Activated CD8-positive, alpha-beta memory T cell treated with anti-CD3 and anti-CD28 coated beads for 4 hours (primary cell): ENCODE data around the gene LDAH.

Experiments used
- DNase-seq, 2 donors: peaks; one replicate each; pipeline ENCODE4 v3.0.0-alpha.2; 2020; ENCODE audit warnings: low read depth in 2 of 2

LDAH gene

DNA sequence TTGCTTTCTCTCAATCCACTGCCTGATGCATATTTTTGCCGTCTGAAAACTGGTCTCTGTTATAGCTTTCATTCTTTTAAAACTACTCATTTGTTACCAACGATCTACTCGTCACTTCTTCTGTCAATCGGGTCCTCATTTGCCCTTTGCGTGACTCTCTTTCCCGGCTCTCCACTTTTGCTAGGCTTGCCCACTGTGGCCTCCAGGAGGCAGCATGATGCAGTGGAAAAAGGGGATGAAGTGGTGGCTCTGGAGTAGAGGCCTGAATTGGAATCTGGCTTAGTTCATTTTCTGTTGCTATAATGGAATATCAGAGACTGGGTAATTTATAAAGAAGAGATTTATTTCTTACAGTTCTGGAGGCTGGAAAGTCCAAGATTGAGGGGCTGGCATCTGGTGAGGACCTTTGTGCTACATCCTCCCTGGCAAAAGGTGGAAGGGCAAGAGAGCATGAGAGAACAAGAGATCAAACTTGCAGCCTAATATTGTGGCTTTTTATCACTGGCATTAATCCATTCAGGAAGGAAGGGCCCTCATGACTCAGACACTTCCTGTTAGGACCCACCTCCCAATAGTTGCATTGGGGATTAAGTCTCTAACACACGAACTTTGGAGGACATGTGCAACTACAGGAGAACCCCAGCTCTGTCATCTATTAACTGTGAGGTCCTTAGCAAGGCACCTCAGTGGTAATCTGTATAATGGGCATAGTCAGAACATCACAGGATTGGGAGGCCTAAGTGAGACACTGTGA is 140.6 kb downstream of the LDAH start:
- DNase-seq, result no peak

DNA sequence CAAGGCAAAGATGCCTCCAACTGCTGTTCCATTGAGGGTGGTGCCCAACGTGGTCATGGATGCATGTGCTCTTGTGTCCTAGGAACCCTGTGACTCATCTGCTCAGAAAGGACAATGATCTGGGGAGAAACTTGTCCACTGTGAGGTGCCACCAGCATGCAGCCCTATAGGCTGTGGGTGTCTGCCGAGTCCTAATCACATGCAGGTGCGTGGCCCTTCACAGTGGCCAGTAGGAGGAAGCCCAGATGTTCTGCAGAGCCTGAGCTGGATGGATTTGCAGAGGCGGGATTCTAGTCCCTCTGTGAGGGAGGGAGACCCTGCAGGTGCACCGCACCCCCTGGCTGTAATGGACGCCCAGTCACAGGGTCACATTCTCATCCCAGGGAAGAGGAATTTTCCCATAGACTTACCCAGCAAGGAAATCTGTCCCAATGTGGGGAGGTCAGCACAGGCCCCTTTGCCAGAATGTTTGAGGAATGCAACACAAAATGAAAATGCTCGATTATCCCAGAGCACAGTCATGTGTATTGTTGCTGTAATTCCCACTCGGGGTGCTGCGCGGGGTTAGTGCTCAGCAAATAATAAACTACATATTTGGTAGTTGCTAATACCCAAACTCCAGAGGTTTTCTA is 142.0 kb downstream of the LDAH start:
- DNase-seq, result no peak

DNA sequence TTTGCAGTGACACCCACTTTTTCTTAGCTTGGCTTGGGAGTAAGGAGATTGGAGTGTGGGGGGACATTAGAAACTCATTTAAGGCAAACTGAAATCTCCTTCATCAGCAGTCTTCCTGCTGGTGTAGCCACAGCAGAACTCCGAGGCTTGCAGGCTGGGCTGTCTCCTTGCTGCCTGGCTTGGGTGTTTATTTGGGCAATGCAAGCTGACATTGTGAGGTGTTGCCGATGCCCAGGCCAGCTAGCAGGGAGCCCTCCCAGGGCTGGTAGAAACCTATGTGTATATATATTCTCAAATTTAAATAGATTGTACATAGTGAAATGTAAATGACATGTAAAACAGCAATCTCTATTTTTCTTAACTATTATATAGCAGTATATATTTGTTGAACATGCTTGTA is 144.1 kb downstream of the LDAH start:
- no peak for DNase-seq

DNA sequence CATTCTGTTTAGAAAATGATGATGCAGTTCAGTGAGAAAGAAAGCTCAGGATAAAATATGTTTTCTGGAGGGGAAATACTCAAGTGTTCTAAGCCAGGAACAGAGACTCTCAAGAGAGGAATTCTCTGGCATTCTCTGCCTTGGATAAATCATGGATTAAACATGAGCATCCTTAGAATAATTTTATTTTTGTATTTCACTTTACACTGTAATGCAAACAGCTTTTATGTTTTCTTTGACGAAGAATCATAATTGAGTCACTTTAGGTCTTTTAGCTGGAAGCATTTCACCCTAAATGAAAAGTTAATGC is 144.9 kb downstream of the LDAH start:
- no peak for DNase-seq

DNA sequence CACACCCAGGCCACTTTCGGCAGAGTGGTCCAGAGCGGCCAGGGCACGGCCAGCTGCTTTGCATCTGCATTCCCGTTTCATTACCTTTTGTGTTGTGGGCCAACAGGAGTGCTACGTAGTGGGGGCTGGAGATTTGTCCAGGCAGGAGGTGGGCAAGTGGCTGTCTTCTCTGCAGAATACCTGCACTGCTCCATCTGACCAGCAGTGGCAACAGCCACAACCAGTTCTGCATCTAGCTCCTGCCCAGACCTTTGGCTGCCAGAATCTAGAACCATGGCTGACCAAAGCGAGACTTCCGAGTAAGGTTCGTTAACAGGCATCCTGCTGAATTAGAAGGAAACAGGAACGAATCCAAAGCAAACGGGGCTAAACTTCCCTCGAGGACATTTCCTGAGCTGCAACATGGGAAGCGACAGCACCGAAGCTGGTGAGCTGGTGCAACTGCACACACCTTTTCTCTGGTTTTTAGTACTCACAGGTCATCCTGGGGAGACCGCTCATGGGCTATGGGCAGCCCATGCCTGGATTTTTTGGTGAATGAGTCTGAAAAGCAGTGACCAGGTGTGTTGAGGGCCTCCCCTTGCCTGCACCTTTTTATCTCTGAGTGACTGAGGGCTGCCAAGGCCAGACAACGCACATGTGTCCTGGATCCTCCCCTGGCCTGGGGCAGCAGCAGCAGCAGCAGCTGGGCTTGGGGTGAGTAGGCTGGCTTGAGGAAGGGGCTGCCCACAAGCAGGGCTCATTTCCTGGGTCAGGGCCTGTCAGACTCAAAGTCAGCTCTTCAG is 145.4 kb downstream of the LDAH start:
- DNase-seq, result no peak

DNA sequence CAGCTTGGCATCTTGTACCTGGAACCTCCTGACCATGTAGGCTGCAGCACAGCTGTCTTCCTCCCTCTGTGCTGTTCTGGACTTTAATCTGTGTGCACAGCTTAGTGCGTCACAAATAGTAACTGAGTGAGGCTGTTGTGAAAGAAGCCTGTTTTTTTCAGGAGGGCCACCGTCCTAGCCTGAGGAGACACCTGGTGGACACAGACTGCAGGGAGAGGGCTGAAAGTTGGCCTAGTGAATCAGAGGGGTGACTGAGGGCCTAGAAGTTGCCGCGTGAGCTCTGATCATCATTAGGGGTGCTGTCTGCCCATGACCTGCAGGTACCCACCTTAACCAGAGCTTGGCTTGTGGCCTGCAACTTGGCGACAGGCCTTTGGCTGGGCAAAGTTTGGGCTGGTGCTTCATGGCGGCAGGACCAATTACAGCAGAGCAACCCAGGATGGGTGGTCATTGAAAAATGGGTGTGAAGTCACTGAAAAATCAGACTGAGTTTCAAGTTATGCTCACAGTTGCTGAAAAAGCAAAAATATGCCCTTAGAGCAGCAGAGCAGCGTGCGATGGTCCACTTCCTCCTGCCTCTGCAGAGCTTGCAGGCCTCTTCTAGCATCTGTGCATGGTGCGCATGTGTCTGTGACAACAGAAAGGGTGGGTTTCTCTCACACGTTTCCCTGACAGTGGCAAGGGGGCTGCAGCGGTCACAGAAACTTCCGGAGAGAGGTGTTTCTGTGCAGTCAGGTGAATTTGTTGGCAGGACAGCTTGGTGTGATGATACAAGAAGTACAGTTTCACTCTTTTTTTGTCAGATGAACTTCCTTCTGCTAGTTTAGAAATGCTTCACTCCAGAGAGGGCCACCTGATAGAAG is 146.3 kb downstream of the LDAH start:
- no peak for DNase-seq

DNA sequence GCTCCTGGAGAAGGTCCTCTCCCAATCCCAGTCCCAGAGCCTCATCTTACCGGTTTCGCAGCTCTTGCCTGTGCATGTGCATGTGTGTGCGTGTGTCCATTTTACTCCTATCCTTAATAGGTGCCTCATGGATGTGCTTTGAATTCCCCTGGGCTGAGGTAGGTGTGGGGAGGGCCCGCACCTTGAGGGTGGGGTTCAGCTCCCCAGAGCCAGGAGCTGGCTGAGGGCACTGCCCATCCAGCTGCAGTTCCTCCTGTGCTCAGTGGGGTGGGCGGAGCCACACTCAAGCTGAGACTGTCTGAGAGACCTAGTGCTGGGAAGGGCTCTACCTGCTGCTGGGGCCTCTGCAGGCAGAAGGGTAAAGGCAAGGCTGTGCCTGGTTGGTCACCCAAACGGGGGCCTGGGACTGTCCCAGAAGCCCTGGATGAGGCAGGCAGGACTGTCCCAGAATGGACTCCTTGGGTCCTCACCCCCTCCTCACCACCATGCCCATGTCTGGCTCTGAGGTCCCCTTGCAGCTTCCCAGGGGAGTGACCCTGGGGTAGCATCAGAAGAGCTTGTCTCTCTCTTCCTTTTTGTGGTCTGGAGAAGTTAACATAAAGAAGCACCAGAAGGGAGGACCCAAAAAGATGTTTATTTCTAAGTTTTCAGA is 147.1 kb downstream of the LDAH start:
- DNase-seq, result no peak

DNA sequence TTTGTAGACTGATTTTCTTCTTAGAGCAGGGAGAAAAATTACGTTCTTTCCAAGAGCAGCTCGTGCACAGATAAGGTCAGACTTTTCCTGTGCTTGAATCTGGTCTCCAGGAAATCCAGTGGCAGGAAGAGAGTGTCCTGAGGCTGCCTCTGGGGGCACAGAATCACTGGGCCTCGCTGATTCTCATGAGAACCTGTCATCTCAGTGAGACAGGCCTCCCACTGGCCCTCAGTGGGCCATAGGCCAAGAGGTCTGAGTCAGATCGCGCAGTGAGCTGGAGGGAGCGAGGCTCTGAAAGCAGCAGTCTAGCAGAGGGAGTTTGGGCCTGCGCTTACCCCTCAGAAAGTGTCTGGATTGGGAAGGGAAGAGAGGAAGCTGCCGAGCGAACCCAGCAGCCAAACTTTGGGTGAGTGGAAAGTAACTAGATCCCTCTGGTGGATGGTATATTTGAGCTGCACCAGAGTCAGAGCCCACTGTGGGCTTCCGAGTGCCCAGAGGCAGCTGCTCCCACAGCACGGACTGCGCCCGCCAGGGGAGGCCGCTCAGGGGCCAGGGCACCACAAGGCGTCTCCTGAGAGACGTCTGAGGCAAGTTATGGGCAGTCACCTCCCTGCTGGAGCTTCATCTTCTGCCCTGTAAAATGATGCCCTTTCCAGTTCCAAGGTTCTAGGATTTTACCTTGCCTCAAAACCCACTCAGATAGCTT is 147.8 kb downstream of the LDAH start:
- no peak for DNase-seq

DNA sequence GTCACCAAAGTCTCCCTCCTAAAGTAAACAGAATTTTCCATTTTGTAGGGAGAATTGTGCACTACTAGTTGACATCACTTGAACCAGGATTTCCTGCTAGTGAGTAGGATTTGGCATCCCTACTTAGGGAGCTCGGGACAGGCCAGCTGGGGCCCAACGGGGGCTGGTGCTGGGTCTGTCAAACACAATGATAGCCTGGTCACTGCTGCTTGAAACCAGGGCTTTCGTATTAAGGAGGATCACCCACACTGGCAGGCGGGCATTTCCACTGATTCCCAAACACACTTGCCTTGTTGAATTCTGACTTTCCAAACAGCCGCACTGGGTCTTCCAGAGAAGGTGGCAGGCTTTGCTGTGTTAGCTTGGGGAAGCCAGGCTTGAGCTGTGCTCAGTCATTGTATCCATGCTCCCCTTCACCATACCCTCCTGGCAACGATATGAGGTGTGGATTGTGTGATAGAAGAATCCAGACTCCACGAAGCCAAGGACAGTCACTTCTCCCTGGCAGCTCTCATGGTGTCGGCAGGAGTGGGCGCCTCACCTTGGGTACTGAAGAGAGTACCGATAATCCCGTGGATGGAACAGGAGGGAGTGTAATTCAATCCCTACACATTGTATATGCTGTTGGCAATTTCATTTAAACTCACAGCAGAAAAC is 148.5 kb downstream of the LDAH start:
- DNase-seq, result no peak

DNA sequence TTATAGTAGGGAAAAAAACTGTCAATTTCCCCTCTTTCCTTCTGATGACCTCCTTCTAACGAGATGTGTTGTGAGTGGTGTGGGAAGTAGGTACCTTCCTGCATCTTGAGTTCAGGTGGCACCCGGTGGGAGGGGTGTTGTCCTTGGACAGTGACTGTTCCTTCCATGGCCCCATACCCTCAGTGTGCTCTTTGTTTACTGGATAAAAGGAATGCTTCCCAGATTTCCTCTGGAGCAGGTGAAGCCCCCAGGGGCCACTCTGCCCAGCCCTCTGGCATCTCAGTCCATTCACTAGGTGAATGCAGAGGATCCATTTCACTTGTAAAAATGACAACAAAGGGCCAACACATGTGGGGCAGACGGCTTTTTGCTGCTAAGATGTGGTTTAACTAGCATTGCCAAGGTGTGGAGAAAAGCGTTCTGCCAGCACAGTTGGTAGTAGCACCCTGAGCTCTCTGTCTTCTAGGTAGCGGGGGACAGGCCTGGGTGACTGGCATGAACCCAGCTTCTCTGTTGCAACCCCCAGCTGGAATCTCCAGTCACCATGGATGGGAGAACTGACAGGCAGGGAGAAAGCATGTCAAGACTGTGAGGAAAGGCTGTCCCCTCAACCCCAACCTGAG is 149.1 kb downstream of the LDAH start:
- DNase-seq, result no peak

DNA sequence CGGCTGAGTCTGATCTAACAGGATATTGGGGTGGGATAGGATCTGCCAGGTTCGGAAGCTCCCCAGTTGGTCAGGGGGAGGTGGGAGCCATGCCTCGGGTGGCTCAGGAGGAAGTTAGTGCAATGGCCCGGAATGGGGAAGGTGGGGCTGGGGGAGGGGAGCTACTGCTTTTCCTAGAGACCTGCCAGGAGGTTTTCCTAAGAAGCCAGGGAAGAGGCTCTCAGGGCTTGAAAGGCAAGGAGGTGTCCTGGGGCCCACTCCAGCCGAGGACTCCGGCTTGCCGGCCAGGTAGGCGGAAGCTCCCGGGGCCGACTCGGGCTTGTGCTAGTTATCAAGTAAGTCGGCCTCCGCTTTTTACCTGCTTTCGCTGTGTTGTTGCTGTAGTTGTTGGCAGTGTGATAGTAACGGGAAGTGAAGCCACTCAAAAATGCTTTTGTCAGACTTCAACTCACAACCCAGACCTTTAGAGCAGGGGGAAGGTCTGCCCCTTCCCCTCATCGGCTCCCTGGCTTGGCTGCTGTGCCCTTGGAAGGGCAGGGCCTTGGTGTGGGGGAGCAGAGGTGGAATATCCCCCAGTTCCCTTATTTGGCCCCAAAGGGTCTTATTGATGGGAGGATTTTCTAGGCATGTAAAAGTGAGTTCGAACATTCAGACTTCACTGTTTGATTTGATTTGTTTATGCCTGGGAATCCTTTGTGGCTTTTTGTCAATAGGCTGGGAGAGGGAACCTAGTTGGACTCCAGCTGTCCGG is 150.5 kb downstream of the LDAH start:
- DNase-seq, result no peak

DNA sequence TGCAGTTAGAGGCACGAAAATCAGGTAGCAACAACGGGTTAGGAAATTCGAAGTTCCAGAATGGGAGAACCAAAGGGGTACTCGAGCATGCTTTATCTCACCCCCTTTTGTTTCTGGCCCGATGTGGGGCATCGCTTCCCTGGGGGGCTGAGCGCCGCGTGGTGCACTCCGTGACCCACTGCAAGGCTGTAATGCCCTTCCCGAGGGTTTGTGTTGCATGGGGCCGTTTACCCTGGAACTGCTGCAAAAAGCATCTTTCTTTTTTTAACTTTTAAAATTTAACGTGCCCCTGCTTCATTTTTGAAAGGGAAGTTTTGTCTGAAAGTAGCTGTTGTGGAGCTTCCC is 151.2 kb downstream of the LDAH start:
- DNase-seq, result no peak

DNA sequence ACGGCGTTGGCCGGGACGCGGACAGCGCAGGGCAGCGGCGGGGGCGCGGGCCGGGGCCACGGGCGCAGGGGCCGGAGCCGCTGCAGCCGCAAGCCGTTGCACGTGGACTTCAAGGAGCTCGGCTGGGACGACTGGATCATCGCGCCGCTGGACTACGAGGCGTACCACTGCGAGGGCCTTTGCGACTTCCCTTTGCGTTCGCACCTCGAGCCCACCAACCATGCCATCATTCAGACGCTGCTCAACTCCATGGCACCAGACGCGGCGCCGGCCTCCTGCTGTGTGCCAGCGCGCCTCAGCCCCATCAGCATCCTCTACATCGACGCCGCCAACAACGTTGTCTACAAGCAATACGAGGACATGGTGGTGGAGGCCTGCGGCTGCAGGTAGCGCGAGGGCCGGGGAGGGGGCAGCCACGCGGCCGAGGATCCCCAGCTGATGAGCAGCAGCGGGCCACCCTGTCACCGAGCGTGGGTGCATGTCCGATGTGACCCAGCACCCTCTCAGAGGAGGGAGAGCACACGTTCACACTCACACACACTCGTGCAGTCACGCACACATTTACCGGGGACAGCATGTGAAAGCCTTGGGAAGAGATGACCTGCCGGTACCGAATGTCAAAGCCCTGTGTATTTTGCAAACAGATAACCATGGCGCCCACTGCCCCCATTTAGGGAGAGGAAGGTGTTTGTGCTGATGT is 151.7 kb downstream of the LDAH start:
- no peak for DNase-seq

DNA sequence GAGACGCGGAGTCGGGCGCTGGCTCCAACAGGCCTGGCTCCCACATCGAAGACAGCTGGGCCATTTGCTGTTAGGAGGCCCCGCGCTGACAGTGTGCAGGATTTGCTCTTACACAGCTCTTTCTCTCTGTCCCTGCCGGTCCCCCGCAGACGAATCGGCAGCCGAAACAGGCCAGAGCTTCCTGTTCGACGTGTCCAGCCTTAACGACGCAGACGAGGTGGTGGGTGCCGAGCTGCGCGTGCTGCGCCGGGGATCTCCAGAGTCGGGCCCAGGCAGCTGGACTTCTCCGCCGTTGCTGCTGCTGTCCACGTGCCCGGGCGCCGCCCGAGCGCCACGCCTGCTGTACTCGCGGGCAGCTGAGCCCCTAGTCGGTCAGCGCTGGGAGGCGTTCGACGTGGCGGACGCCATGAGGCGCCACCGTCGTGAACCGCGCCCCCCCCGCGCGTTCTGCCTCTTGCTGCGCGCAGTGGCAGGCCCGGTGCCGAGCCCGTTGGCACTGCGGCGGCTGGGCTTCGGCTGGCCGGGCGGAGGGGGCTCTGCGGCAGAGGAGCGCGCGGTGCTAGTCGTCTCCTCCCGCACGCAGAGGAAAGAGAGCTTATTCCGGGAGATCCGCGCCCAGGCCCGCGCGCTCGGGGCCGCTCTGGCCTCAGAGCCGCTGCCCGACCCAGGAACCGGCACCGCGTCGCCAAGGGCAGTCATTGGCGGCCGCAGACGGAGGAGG is 152.4 kb downstream of the LDAH start:
- no peak for DNase-seq

DNA sequence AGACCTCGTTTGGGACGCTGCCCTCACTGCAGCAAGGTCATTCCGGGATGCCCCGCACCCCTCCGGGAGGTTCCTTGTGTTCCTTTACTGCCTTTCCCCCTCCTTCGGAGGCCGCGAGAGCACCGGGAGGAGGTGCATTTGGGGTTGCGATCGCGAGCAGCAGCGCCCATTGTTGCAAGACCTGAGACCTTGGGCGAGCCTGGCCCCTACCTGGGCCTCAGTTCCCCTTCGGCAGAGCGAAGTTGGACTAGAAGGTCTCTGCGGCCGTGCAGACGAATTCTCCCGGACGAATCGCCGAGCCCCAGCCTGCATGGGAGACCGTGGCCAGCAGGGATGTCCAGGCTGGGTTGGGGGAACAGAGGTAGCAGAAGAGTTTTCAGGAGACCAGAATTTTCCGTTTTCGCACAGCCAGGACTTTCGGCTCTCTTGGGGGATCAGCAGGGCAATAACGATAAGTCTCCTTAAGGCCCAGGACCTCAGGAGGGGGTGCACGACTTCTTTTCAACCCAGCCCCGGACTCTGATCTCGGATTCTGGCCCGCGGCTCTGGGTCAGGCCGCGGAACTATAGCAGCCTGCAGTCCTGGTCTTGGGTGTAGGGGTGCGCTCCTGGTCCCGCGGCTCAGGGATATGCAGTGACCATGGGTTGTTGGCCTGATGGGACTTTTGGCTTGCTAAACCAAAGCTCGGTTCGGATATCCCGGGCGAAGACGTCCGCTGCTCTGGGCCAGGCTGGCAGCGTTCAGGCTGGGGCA is 153.2 kb downstream of the LDAH start:
- DNase-seq, result no peak

DNA sequence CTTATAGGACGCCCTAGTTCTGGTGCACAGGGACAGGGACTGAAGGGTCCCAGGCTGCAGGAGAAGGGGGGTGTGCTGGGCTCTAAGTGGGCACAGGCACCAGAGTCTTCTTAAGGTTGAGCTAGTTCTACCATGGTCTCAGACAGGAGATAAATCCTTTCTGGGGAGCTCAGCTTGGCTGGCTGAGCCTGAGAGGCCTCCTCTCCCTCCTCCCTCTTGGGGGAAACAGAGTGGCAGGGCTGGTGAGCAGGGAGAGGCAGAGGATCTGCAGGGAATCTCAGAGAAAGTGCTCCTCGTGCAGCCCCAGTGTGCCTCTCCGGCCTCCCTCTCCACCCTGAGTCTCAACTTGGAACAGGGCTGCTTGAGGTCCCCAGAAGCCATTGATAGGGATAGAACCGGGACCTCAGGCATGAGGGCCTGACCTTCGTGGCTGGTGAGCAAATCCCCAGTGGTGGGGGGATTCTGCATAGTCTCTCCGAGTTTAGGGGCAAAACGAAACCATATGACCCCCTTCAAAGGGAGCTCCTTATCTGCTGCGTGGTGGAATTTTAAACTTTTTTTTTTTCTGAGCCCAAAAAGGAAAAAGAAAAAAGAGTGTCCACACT is 153.9 kb downstream of the LDAH start:
- no peak for DNase-seq

DNA sequence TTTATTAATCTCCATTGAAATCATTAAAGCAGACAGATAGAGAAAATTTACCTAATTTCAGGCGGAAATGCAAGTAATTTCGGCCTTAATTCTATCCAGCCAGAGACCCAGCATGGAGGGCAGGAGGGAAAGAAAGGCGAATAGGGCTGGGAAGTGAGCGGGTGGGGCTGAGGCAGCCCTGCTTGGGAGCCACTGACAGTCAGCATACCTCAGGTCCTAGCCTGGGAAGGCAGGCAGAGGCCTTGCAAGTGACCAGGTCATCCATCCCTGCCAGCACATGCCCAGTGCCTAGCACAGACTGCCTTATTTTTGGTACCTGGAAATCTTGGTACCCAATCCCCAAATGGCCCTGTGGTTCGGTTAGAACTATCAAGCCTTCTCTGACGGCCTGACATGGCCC is 154.4 kb downstream of the LDAH start:
- DNase-seq, result no peak
